Karpas-422 (cell line): Measurements from ENCODE around the gene ITGA2B. TPM values are rescaled to one million over a fixed set of nuclear protein-coding genes. Genes with fewer than 3 reads are reported as not detected.

Experiments used
- DNase-seq: peaks from one replicate; pipeline ENCODE4 v3.0.0-alpha.2; 2015
- H2AFZ ChIP-seq: fragments of 200-600 bp; sonication (generic); 2 replicates; pipeline ENCODE4 v1.6.1; 2014; ENCODE audit warnings: antibody characterized with exemption, low read length, mixed read lengths
- H3K27ac ChIP-seq: fragments of 200-600 bp; sonication (generic); 2 replicates; pipeline ENCODE4 v1.5.1; 2014; ENCODE audit warnings: mild to moderate bottlenecking, low read length, moderate library complexity
- H3K27me3 ChIP-seq: fragments of 200-600 bp; sonication (generic); 2 replicates; pipeline ENCODE4 v1.6.1; 2014; ENCODE audit warnings: low read length, mixed read lengths
- H3K36me3 ChIP-seq: fragments of 200-600 bp; sonication (generic); 2 replicates; pipeline ENCODE4 v1.6.1; 2014; ENCODE audit warnings: low read length, mixed read lengths; ENCODE audit not compliant: insufficient read depth
- H3K4me1 ChIP-seq: fragments of 200-600 bp; sonication (generic); 2 replicates; pipeline ENCODE4 v1.6.1; 2014; ENCODE audit warnings: mild to moderate bottlenecking, low read length, mixed read lengths
- H3K4me2 ChIP-seq: fragments of 200-600 bp; sonication (generic); 2 replicates; pipeline ENCODE4 v1.6.1; 2014; ENCODE audit warnings: low read length, low read depth, mild to moderate bottlenecking; ENCODE audit not compliant: poor library complexity, severe bottlenecking
- H3K4me3 ChIP-seq: fragments of 200-600 bp; sonication (generic); 2 replicates; pipeline ENCODE4 v1.5.1; 2014; ENCODE audit warnings: mild to moderate bottlenecking, antibody characterized with exemption, low read length, mixed read lengths
- H3K79me2 ChIP-seq: fragments of 200-600 bp; sonication (generic); 2 replicates; pipeline ENCODE4 v1.6.1; 2014; ENCODE audit warnings: mild to moderate bottlenecking, low read length, mixed read lengths
- H3K9ac ChIP-seq: fragments of 200-600 bp; sonication (generic); 2 replicates; pipeline ENCODE4 v1.6.0; 2014; ENCODE audit warnings: low read length
- H3K9me2 ChIP-seq: fragments of 200-600 bp; sonication (generic), shearing (Covaris generic); replicated peaks from 2 replicates; pipeline ENCODE4 v1.6.0; 2014; ENCODE audit warnings: mild to moderate bottlenecking, low read length, moderate library complexity; ENCODE audit not compliant: insufficient read depth
- H3K9me3 ChIP-seq: fragments of 300-700, 200-600 bp; sonication (generic); 2 replicates; pipeline ENCODE4 v1.6.1; 2014; ENCODE audit warnings: low read length, mixed read lengths
- H4K20me1 ChIP-seq: fragments of 200-600 bp; sonication (generic); 2 replicates; pipeline ENCODE4 v1.6.1; 2014; ENCODE audit warnings: mild to moderate bottlenecking, antibody characterized with exemption, low read length, low read depth; ENCODE audit not compliant: insufficient read depth
- total RNA-seq: library from RNA; depleted of rRNA; stranded (reverse); fragments of >200 nt; shearing (Covaris generic); gene quantifications from 2 replicates; pipeline ENCODE4 v1.2.3, GENCODE V29; 2014; ENCODE audit warnings: low replicate concordance; rRNA removed

The ITGA2B gene
- total RNA-seq: 0.07 and 0.26 TPM in 2 replicates

GRCh38 chr17:44389281-44389680, at the start of gene ITGA2B:
Gene ITGA2B (minus strand): TSS chr17:44389649. CDS start chr17:44389473, 176 bp downstream.
- Histone ChIP-seq H4K20me1 (no peaks in the 10 kb centered on the region), H2AFZ (no peak within 1 kb of the TSS), H3K36me3 (no peaks in the 10 kb centered on the region), H3K9ac (no peak within 1 kb of the TSS), H3K9me2 (no peaks in the 10 kb centered on the region), H3K9me3 (no peaks in the 10 kb centered on the region), H3K79me2 (no peaks in the 10 kb centered on the region), H3K4me3 (no peak within 1 kb of the TSS), H3K4me2 (no peak within 1 kb of the TSS), H3K4me1 (peaks cover 12% of the 10 kb centered on the region), H3K27ac (no peak within 1 kb of the TSS), H3K27me3 (no peaks in the 10 kb centered on the region)
- no peak for DNase-seq

GRCh38 chr17:44439168-44439567, 49.7 kb upstream of the ITGA2B start:
- Histone ChIP-seq H3K9ac (no peak overlapping the region), H3K4me2 (no peak overlapping the region), H3K27me3 (no peaks in the 10 kb centered on the region), H3K4me3 (no peak overlapping the region), H3K9me3 (no peaks in the 10 kb centered on the region), H2AFZ (no peak overlapping the region), H3K79me2 (peaks cover 67% of the 10 kb centered on the region), H3K9me2 (no peaks in the 10 kb centered on the region), H3K27ac (no peak overlapping the region), H3K4me1 (peaks cover 15% of the 10 kb centered on the region), H4K20me1 (no peaks in the 10 kb centered on the region), H3K36me3 (peaks cover 10% of the 10 kb centered on the region; the same call in 1 of the 2 replicates)
- DNase-seq: no peak

DNA sequence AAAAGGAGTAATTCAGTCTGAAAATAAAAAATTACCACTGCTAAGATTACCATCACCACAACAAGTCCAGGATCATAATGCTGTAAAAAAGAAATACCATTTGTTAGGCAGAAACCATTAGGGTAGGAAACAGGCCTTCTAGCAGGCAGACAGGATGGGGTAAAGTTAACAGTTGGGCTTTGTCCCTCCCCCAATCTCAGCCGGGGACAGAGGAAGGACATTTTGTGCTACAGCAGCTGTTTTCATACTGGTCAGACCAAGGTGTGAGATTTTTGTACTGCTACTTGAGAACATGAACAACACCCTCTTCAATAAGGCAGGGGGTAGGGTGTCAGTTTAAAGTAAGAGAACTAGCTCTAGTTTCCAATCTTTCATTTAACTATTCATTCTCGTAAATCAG, 49.2 kb upstream of the ITGA2B start:
- Histone ChIP-seq H2AFZ (no peak overlapping the region), H3K9ac (no peak overlapping the region), H3K4me2 (no peak overlapping the region), H3K4me3 (no peak overlapping the region), H3K4me1 (peaks cover 10% of the 10 kb centered on the region), H3K9me3 (no peaks in the 10 kb centered on the region), H4K20me1 (no peaks in the 10 kb centered on the region), H3K27me3 (no peaks in the 10 kb centered on the region), H3K27ac (no peak overlapping the region), H3K9me2 (no peaks in the 10 kb centered on the region), H3K36me3 (peaks cover 11% of the 10 kb centered on the region; the same call in 1 of the 2 replicates), H3K79me2 (peaks cover 61% of the 10 kb centered on the region)
- no peak for DNase-seq

DNA sequence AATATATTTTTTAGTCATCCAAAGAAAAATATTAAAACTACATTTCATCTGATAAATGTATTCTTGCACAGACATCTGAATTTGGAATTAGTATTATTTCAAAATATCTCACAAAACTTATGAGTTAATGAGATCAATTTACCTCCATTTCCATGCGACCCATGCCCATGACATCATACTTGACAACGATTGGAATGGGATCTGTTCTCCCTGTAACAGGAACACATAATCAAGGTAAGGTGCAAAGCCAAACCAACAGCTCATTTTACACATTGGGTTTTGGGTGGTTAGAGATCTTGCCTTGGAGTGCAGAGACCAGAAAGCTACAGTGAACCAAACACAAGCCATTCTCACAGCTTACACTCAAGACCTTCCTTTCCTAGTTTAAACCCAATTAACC, 46.9 kb upstream of the ITGA2B start:
- H3K36me3 ChIP-seq: peaks cover 27% of the 10 kb centered on the region; the same call in 1 of the 2 replicates
- no peaks in the 10 kb centered on the region for H3K4me1 ChIP-seq
- H3K4me3 ChIP-seq: no peak overlapping the region
- H3K27me3 ChIP-seq: no peaks in the 10 kb centered on the region
- H2AFZ ChIP-seq: no peak overlapping the region
- DNase-seq: no peak
- no peaks in the 10 kb centered on the region for H3K9me2 ChIP-seq
- no peak overlapping the region for H3K4me2 ChIP-seq
- no peak overlapping the region for H3K9ac ChIP-seq
- H3K27ac ChIP-seq: no peak overlapping the region
- no peaks in the 10 kb centered on the region for H4K20me1 ChIP-seq
- no peaks in the 10 kb centered on the region for H3K9me3 ChIP-seq
- H3K79me2 ChIP-seq: peaks cover 55% of the 10 kb centered on the region

DNA sequence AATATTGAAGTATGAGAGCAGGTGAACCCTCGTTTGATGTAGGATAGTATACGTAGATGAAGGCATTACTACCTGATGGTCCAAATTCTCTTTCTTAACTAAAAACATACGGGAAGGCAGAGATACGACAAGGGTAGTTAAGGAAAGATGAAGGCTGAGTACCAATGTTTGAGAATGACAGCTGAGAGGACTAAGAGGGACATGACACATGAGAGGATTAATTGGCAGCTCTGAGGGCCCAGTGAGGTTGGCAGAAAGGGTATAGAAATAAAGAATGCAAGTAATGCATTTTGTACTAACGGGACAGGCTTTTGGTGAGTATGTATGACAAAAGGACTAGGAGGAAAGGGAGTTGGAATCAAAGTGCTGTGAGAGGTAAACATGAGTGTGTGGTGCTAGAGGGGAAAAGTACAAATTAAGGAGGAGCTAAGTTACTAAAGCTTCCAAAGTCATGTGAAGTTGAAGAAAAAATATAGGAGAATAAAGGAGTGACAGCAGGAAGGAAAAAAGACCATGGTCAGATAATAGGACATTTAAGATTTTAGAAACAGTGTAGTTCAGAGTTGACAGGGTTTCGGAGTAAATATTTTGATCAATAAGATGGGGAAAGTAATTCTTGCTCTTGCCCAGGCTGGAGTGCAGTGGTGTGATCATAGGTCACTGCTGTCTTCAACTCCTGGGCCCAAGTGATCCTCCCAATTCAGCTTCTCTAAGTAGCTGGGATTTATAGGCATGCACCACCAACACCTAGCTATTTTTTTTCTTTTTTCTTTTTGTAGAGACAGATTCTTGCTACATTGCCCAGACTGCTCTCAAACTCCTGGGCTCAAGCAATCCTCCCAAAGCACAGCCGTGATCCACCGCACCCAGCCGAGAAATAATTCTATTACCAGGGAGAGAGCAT, 43.1 kb upstream of the ITGA2B start:
- H3K36me3 ChIP-seq: peaks cover 31% of the 10 kb centered on the region; the same call in 1 of the 2 replicates
- H3K9me2 ChIP-seq: no peaks in the 10 kb centered on the region
- DNase-seq: no peak
- no peak overlapping the region for H3K4me2 ChIP-seq
- no peaks in the 10 kb centered on the region for H4K20me1 ChIP-seq
- H3K79me2 ChIP-seq: peaks cover 34% of the 10 kb centered on the region
- no peaks in the 10 kb centered on the region for H3K27me3 ChIP-seq
- no peak overlapping the region for H2AFZ ChIP-seq
- H3K9ac ChIP-seq: no peak overlapping the region
- H3K4me3 ChIP-seq: no peak overlapping the region
- no peaks in the 10 kb centered on the region for H3K4me1 ChIP-seq
- no peaks in the 10 kb centered on the region for H3K9me3 ChIP-seq
- H3K27ac ChIP-seq: no peak overlapping the region

GRCh38 chr17:44424828-44425461, 35.5 kb upstream of the ITGA2B start:
- Histone ChIP-seq H3K4me3 (no peak overlapping the region), H3K27ac (no peak overlapping the region), H3K36me3 (peaks cover 23% of the 10 kb centered on the region), H3K4me1 (no peaks in the 10 kb centered on the region), H3K4me2 (no peak overlapping the region), H4K20me1 (no peaks in the 10 kb centered on the region), H2AFZ (no peak overlapping the region), H3K9me2 (no peaks in the 10 kb centered on the region), H3K79me2 (peaks cover 31% of the 10 kb centered on the region), H3K27me3 (no peaks in the 10 kb centered on the region), H3K9me3 (no peaks in the 10 kb centered on the region), H3K9ac (no peak overlapping the region)
- no peak for DNase-seq

DNA sequence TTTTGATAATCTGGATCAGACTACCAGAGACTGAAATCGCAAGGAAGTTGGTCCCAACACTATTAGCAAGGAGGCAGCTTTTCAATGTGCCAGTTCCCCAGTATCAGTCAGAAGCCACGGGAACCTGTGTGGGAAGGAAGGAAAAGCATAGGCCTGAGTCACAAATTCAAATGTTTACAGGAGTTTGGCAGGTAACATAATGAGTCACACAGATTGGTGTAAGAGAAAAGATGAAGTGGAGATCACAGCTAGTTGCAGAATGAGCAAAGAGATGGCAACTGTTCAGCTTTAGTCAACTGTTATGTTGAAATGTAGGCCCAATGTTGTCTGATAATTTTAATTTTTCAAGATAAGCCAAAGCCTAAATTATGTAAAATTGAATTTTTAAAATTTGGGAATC, 28.1 kb upstream of the ITGA2B start:
- Histone ChIP-seq H2AFZ (no peak overlapping the region), H4K20me1 (no peaks in the 10 kb centered on the region), H3K4me1 (no peaks in the 10 kb centered on the region), H3K9ac (no peak overlapping the region), H3K79me2 (peaks cover 3% of the 10 kb centered on the region; the same call in 1 of the 2 replicates), H3K9me3 (no peaks in the 10 kb centered on the region), H3K27ac (no peak overlapping the region), H3K4me3 (no peak overlapping the region), H3K9me2 (no peaks in the 10 kb centered on the region), H3K4me2 (no peak overlapping the region), H3K27me3 (no peaks in the 10 kb centered on the region), H3K36me3 (peaks cover 25% of the 10 kb centered on the region; the same call in 1 of the 2 replicates)
- DNase-seq: no peak

GRCh38 chr17:44416558-44417289, 27.3 kb upstream of the ITGA2B start:
- Histone ChIP-seq H3K27me3 (no peaks in the 10 kb centered on the region), H3K9me3 (no peaks in the 10 kb centered on the region), H3K4me1 (no peaks in the 10 kb centered on the region), H3K9ac (no peak overlapping the region), H3K27ac (no peak overlapping the region), H3K79me2 (peaks cover 3% of the 10 kb centered on the region; the same call in 1 of the 2 replicates), H3K36me3 (peaks cover 25% of the 10 kb centered on the region; the same call in 1 of the 2 replicates), H3K4me2 (no peak overlapping the region), H4K20me1 (no peaks in the 10 kb centered on the region), H3K4me3 (no peak overlapping the region), H3K9me2 (no peaks in the 10 kb centered on the region), H2AFZ (no peak overlapping the region)
- DNase-seq: no peak
